ENCODE data around the gene CHST5. TPM values are rescaled to one million over a fixed set of nuclear protein-coding genes. Genes with fewer than 3 reads are reported as not detected.
"Not testable (repeated sequence)": the region's sequence is repeated elsewhere in the genome, so short reads cannot be mapped to it uniquely, and the experiment has no call there.

Gene CHST5
- total RNA-seq, 2 experiments from 2014 or later = 0.06 TPM; not detected in 1

- H3K9me3 Mint-ChIP-seq; POLR2A ChIA-PET; H3K4me1 Mint-ChIP-seq; DNase-seq; H3K4me3 Mint-ChIP-seq; H3K27ac Mint-ChIP-seq; H3K36me3 Mint-ChIP-seq (ENCODE audit: low read depth); H3K27me3 Mint-ChIP-seq: not testable (repeated sequence)
- CTCF ChIA-PET = interaction anchor here (1.0 kb wide), 1 partner anchor 19 kb away, joined by 3 read pairs; no protein-coding TSS in a partner anchor
These were observed 10.0 kb upstream of the CHST5 start for GRCh38 chr16:75545879-75546278.

DNA sequence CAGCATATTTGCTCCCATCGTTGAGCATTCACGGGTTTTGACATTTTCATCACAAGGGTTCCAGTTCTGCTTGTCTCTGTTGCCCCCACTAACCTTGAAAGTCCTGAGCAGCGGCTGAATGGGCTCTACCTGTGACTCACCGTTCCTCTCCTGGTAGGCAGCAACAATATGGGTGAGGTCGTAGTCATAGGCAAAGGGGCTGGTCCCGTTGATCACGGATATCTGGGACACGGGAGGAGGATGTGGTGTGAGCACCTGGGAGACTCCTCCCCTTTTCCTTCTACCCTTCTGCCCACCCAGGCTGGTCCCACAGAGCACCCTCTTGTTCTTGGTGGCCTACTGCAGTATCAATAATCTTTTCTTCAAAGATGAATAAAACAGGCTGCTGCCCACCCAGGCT lies 6.6 kb upstream of the CHST5 start:
- H3K36me3 Mint-ChIP-seq (ENCODE audit: low read depth); H3K27me3 Mint-ChIP-seq; H3K9me3 Mint-ChIP-seq; DNase-seq; POLR2A ChIA-PET; H3K4me1 Mint-ChIP-seq; H3K27ac Mint-ChIP-seq; CTCF ChIA-PET; H3K4me3 Mint-ChIP-seq: not testable (repeated sequence)

GRCh38 chr16:75541236-75541635 lies 5.3 kb upstream of the CHST5 start:
- ChIA-PET CTCF (interaction anchor here (1.6 kb wide), 1 partner anchor 10 kb away, joined by 5 read pairs; no protein-coding TSS in a partner anchor), POLR2A (no interaction called here)
- Mint-ChIP-seq H3K4me3 (no peak overlapping the region), H3K27ac (peak overlapping the region; percentile 31), H3K27me3 (no peaks in the 10 kb centered on the region), H3K36me3 (ENCODE audit: low read depth) (no peaks in the 10 kb centered on the region), H3K9me3 (no peaks in the 10 kb centered on the region), H3K4me1 (peaks cover 3% of the 10 kb centered on the region)
- DNase-seq = no peak

- H3K4me3 Mint-ChIP-seq; H3K27ac Mint-ChIP-seq; H3K4me1 Mint-ChIP-seq; H3K27me3 Mint-ChIP-seq; POLR2A ChIA-PET; H3K36me3 Mint-ChIP-seq (ENCODE audit: low read depth); H3K9me3 Mint-ChIP-seq; DNase-seq: not testable (repeated sequence)
- CTCF ChIA-PET = interaction anchor here (1.4 kb wide), 1 partner anchor 15 kb away, joined by 4 read pairs; no protein-coding TSS in a partner anchor
These were observed 3.1 kb upstream of the CHST5 start for GRCh38 chr16:75538882-75539565.

GRCh38 chr16:75537776-75538175 lies 1.9 kb upstream of the CHST5 start:
- H3K27ac Mint-ChIP-seq = no peak overlapping the region
- ChIA-PET POLR2A (no interaction called here), CTCF (interaction anchor here (0.9 to 1.4 kb wide), 3 partner anchors 14 to 73 kb away, joined by 3 to 5 read pairs (median 4); no protein-coding TSS in a partner anchor)
- H3K9me3 Mint-ChIP-seq = no peaks in the 10 kb centered on the region
- no peaks in the 10 kb centered on the region for H3K27me3 Mint-ChIP-seq
- no peak for DNase-seq
- H3K4me1 Mint-ChIP-seq = peaks cover 3% of the 10 kb centered on the region
- H3K36me3 Mint-ChIP-seq (ENCODE audit: low read depth) = no peaks in the 10 kb centered on the region
- no peak overlapping the region for H3K4me3 Mint-ChIP-seq

DNA sequence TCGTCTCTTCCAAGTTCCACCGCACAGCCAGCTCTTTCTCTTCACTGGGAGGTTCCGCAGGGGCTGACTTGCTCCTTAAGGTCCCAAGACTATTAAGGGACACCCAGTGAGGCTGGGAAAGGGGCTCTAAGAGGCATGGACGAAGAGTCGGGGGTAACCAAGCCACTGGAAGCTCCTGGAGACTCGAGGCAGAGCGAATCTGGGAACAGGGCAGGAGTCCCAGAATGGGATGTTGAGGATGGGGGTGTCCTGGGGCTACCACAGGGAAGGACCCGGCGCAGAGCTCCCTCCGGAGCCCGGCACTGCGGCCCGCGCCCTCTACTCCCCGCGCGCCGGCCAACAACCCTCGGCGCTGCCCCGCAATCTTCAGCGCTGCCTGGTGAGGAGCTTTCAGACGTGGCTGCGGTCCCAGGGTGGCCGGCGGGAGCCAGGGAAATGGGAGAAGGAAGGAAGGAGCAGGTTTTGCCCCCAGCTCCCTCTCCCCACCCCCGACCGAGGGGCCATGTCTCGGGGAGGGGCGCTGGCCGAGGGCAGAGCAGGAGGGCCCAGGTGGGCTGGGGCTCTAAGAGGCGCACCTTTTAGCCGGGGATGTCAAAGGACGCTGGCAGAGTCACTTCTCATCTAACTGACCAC lies 581 bp downstream of the CHST5 start:
- no peak overlapping the region for H3K27ac Mint-ChIP-seq
- peaks cover under 1% of the 10 kb centered on the region for H3K4me1 Mint-ChIP-seq
- POLR2A ChIA-PET = interaction anchor here (0.7 kb wide), 1 partner anchor 258 kb away, joined by 3 read pairs; no protein-coding TSS in a partner anchor
- H3K9me3 Mint-ChIP-seq = no peaks in the 10 kb centered on the region
- H3K36me3 Mint-ChIP-seq (ENCODE audit: low read depth) = no peaks in the 10 kb centered on the region
- CTCF ChIA-PET = interaction anchor here (0.6 to 1.9 kb wide), 3 partner anchors 18 to 1259 kb away, joined by 4 to 9 read pairs (median 4); no protein-coding TSS in a partner anchor
- no peak for DNase-seq
- H3K4me3 Mint-ChIP-seq = no peak overlapping the region
- no peaks in the 10 kb centered on the region for H3K27me3 Mint-ChIP-seq

DNA sequence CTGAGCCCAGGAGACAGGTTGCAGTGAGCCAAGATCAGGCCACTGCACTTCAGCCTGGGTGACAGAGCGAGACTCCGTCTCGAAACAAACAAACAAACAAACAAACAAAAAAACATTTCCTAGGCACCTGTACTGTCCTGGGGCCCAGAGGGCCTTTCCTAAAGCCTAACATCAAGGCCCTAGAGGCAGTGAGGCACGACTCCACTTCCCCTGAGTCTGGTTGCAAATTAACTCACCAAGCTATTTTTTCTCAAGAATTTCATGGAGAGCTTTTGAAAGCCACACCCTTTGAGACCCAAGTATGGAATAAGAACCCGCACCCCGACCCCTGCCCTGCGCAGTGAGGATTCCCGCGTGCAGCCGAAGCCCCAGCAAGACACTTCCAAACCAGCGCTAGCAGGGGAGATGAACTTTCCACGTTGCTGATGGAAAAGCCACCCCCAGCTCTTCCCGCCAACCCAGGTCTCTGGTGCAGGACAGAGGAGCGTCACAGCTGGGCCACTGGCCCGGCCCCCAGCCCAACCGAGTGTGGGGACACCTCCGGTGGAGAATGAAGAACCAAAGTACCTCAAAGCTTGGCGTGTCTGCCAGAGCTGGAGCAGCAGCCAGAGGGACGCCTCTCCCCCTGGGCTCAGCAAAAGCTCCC lies 1.2 kb downstream of the CHST5 start:
- DNase-seq = no peak
- Mint-ChIP-seq H3K36me3 (ENCODE audit: low read depth) (no peaks in the 10 kb centered on the region), H3K9me3 (no peaks in the 10 kb centered on the region), H3K4me3 (no peak overlapping the region), H3K27ac (no peak overlapping the region), H3K4me1 (no peaks in the 10 kb centered on the region), H3K27me3 (no peaks in the 10 kb centered on the region)
- POLR2A ChIA-PET = interaction anchor here (0.7 kb wide), 1 partner anchor 258 kb away, joined by 3 read pairs; no protein-coding TSS in a partner anchor
- CTCF ChIA-PET = interaction anchor here (0.6 to 1.9 kb wide), 3 partner anchors 17 to 1259 kb away, joined by 4 to 9 read pairs (median 4); no protein-coding TSS in a partner anchor

- no peak overlapping the region for H3K4me3 Mint-ChIP-seq
- H3K4me1 Mint-ChIP-seq = no peaks in the 10 kb centered on the region
- no peak for DNase-seq
- ChIA-PET POLR2A (no interaction called here), CTCF (interaction anchor here (1.5 to 2.1 kb wide), 3 partner anchors 8 to 17 kb away, joined by 5 to 11 read pairs (median 7); no protein-coding TSS in a partner anchor)
- H3K9me3 Mint-ChIP-seq = no peaks in the 10 kb centered on the region
- no peak overlapping the region for H3K27ac Mint-ChIP-seq
- no peaks in the 10 kb centered on the region for H3K27me3 Mint-ChIP-seq
- no peaks in the 10 kb centered on the region for H3K36me3 Mint-ChIP-seq (ENCODE audit: low read depth)
These were observed 3.1 kb downstream of the CHST5 start for GRCh38 chr16:75532791-75533190.

DNA sequence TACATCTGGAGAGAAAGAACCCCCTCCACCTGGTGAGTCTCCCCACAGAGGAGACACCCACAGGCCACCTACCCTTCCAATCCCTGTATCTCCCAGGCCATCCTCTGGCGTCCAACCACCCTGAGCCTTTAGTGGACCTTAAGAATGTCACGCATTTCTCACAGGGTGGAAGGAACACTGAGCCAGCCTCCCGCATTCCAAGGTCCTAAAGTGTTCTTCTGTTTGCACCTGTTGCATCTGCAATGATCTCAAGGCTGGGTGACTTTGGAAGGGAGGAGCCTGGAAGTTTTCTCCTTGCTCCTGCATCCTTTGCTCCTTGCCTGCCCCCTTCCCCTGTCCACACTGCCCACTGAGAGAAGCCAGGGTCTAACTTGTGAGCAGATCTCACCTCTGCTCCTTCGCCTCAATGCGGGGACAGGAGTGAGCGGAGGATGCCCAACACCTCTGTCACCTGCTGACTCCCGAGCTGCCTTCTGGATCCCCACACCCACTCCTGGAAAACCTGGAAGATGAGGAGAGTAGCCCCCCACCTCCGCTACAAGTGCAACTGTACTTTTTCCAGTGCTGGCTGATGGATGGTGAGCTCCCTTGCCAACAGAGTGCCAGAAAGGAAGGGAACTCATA lies 3.7 kb downstream of the CHST5 start:
- no peak for DNase-seq
- H3K27me3 Mint-ChIP-seq = no peaks in the 10 kb centered on the region
- H3K27ac Mint-ChIP-seq = no peak overlapping the region
- ChIA-PET POLR2A (no interaction called here), CTCF (interaction anchor here (0.9 to 2.1 kb wide), 4 partner anchors 8 to 56 kb away, joined by 3 to 11 read pairs (median 6); no protein-coding TSS in a partner anchor)
- H3K4me1 Mint-ChIP-seq = no peaks in the 10 kb centered on the region
- no peak overlapping the region for H3K4me3 Mint-ChIP-seq
- H3K9me3 Mint-ChIP-seq = no peaks in the 10 kb centered on the region
- no peaks in the 10 kb centered on the region for H3K36me3 Mint-ChIP-seq (ENCODE audit: low read depth)

DNA sequence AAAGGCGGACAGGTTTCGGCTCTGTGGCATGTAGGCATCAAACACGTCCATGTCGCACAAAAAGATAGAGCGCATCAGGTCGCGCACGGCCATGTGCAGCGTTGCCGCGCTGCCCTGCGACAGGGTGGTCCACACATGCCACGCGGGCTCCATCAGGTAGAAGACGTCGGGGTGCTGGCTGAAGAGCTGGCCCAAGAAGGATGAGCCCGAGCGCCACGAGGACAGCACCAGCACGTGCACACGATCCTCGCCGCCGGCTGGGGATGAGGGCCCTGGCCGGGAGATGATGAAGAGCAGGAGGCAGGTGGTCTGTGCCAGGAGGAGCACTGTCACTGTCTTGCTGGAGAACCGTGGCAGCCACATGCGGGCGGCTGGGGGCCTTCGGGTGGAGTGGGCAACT lies 5.9 kb downstream of the CHST5 start:
- Mint-ChIP-seq H3K4me1 (no peaks in the 10 kb centered on the region), H3K27ac (no peak overlapping the region), H3K36me3 (ENCODE audit: low read depth) (no peaks in the 10 kb centered on the region), H3K27me3 (no peaks in the 10 kb centered on the region), H3K9me3 (no peaks in the 10 kb centered on the region), H3K4me3 (no peak overlapping the region)
- ChIA-PET CTCF (no interaction called here), POLR2A (no interaction called here)
- no peak for DNase-seq

DNA sequence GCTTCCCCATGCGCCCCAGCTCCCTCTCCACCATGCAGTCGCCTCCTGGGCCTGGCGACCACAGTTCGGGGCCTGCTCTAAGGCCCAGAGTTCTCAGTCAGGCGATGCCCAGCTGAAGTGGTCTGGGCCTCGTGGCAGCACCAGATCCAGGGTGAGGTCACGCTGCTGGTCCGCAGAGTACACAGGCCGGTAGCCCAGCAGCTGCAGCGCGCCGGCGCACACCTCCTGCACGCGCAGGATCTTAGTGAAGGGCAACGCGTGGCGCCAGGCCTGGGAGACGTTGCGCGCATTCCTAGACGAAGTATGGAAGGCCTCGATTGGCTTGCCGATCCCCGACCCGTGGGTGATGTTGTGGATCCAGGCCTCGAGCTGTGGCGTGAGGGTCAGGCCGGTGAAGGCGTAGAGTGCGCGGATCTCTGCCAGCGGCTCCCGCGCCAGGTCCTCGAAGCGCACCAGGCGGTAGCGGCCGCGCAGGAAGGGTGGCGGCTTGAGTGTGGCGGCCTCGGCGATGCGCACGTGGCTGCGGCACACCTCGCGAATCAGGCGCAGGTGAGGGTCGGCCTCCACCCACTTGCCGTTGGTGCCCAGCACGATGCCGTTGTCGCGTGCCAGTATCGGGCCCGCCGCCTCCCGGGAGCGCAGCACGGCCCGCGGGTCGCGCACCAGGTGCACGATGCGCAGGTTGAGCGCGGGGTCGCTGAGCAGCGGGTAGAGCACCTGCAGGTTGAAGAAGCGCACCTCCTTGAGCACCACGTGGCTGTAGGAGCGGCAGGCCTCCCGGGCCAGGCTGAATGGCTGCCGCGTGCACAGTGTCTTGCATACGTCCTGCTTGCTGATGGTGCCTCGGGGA lies 6.6 kb downstream of the CHST5 start:
- H3K9me3 Mint-ChIP-seq = no peaks in the 10 kb centered on the region
- H3K4me3 Mint-ChIP-seq = no peak overlapping the region
- H3K27ac Mint-ChIP-seq = no peak overlapping the region
- ChIA-PET CTCF (interaction anchor here (1.2 kb wide), 1 partner anchor 13 kb away, joined by 4 read pairs; no protein-coding TSS in a partner anchor), POLR2A (no interaction called here)
- H3K36me3 Mint-ChIP-seq (ENCODE audit: low read depth) = no peaks in the 10 kb centered on the region
- H3K4me1 Mint-ChIP-seq = no peaks in the 10 kb centered on the region
- DNase-seq = no peak
- H3K27me3 Mint-ChIP-seq = no peaks in the 10 kb centered on the region

- Mint-ChIP-seq H3K36me3 (ENCODE audit: low read depth) (no peaks in the 10 kb centered on the region), H3K27ac (no peak overlapping the region), H3K27me3 (no peaks in the 10 kb centered on the region), H3K4me3 (no peak overlapping the region), H3K9me3 (no peaks in the 10 kb centered on the region), H3K4me1 (no peaks in the 10 kb centered on the region)
- ChIA-PET POLR2A (no interaction called here), CTCF (no interaction called here)
- no peak for DNase-seq
These were observed 8.0 kb downstream of the CHST5 start for GRCh38 chr16:75527825-75528299.

Data from activated CD4-positive, alpha-beta T cell treated with anti-CD3 and anti-CD28 coated beads, Interleukin-2, amount 10 ng/mL, durations not matched to agents 7 days and 5 days (primary cell).